Measurements from ENCODE around the gene TBRG1.

GRCh38 chr11:124618863-124619262, 3.8 kb upstream of the TBRG1 start:
- no peak for TF ChIP-seq CTCF (IDR thresholded peaks at IDR 0.05; ENCODE audit: control extremely low read depth in 1 of 3, insufficient read depth in 1 of 3, low read depth in 1 of 3, low read length in 3 of 3)
- TF ChIP-seq JUN (IDR thresholded peaks at IDR 0.05; ENCODE audit: low read depth, low read length), result no peak
- TF ChIP-seq SP1 (IDR thresholded peaks at IDR 0.05; ENCODE audit: low read depth, low read length), result no peak
- TF ChIP-seq POLR2AphosphoS5 (IDR thresholded peaks at IDR 0.05; ENCODE audit: low read depth, low read length), result no peak
- no peak for TF ChIP-seq YY1 (IDR thresholded peaks at IDR 0.05; ENCODE audit: low read depth, low read length)
- TF ChIP-seq EGR1 (IDR thresholded peaks at IDR 0.05; ENCODE audit: borderline replicate concordance, low read depth, low read length), result no peak
- TF ChIP-seq GTF2F1 (IDR thresholded peaks at IDR 0.05; ENCODE audit: borderline replicate concordance, low read depth, low read length), result no peak

All from H1 (cell line).